Measurements from ENCODE around the gene RPL37. TPM values are rescaled to one million over a fixed set of nuclear protein-coding genes. Genes with fewer than 3 reads are reported as not detected.

The RPL37 gene
- polyA plus RNA-seq (2012; rRNA removed), result 297 and 465 TPM in 2 replicates
- 477 and 1,130 TPM in 2 replicates for polyA plus RNA-seq (2012; cell fraction: cytosol; rRNA removed)
- 230 and 235 TPM in 2 replicates for polyA plus RNA-seq (2012; cell fraction: nucleus; rRNA removed)

- peak; percentile 90 for DNase-seq
- Histone ChIP-seq H2AFZ (ENCODE audit: low read depth) (peak within 1 kb of the TSS; percentile 100), H3K9me2 (no peaks in the 10 kb centered on the region), H3K9ac (peak within 1 kb of the TSS; percentile 99), H4K20me1 (ENCODE audit: insufficient read depth) (peaks cover 40% of the 10 kb centered on the region), H3F3A (replicated peaks; ENCODE audit: insufficient read depth) (peaks cover 36% of the 10 kb centered on the region), H3K4me2 (peak within 1 kb of the TSS; percentile 94), H3K36me3 (replicated peaks in 1 of 2; ENCODE audit: control insufficient read depth in 1 of 2, insufficient read depth in 2 of 2, low read length in 1 of 2) (peaks cover 40 to 41% of the 10 kb centered on the region in 2 experiments), H3K4me3 (ENCODE audit: low read depth in 2 of 2, low read length in 1 of 2) (peak within 1 kb of the TSS; percentile 81 to 87), H3K9me3 (no peaks in the 10 kb centered on the region), H3K27me3 (ENCODE audit: insufficient read depth) (no peaks in the 10 kb centered on the region), H3K27ac (ENCODE audit: low read depth in 2 of 2, low read length in 1 of 2) (peak within 1 kb of the TSS; percentile 96 to 97), H3K79me2 (ENCODE audit: insufficient read depth) (peaks cover 49% of the 10 kb centered on the region), H3K4me1 (ENCODE audit: control insufficient read depth in 1 of 2, insufficient read depth in 2 of 2, low read depth in 1 of 2, low read length in 1 of 2) (peaks cover 13 to 24% of the 10 kb centered on the region in 2 experiments; a peak in 3 of 4 replicates)
- CTCF ChIA-PET, result interaction anchor here (1.4 kb wide), 2 partner anchors 36 to 52 kb away, joined by 3 read pairs; partner anchors contain the start of gene PRKAA1
- POLR2A ChIA-PET, result interaction anchor here (0.6 to 3.4 kb wide), 9 partner anchors 9 to 611 kb away, joined by 3 to 23 read pairs (median 3); partner anchors contain the start of gene PRKAA1
- WGBS (ENCODE audit: low lambda C conversion rate), result 5% methylated on average over 17 of the region's 61 CpGs
- TF ChIP-seq MEF2A (IDR thresholded peaks at IDR 0.05; ENCODE audit: borderline replicate concordance, low read depth), result no peak
- TF ChIP-seq, protein P1, sequence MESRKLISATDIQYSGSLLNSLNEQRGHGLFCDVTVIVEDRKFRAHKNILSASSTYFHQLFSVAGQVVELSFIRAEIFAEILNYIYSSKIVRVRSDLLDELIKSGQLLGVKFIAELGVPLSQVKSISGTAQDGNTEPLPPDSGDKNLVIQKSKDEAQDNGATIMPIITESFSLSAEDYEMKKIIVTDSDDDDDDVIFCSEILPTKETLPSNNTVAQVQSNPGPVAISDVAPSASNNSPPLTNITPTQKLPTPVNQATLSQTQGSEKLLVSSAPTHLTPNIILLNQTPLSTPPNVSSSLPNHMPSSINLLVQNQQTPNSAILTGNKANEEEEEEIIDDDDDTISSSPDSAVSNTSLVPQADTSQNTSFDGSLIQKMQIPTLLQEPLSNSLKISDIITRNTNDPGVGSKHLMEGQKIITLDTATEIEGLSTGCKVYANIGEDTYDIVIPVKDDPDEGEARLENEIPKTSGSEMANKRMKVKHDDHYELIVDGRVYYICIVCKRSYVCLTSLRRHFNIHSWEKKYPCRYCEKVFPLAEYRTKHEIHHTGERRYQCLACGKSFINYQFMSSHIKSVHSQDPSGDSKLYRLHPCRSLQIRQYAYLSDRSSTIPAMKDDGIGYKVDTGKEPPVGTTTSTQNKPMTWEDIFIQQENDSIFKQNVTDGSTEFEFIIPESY (IDR thresholded peaks at IDR 0.05; ENCODE audit: borderline replicate concordance, low read depth), result peak; percentile 43; the same call in 1 of the 2 replicates
- peak; percentile 78 for TF ChIP-seq YY1 (IDR thresholded peaks at IDR 0.05; ENCODE audit: low read depth)
- peak; percentile 96 for TF ChIP-seq TAF1 (IDR thresholded peaks at IDR 0.05; ENCODE audit: borderline replicate concordance, low read depth, low read length)
- TF ChIP-seq, protein P2, sequence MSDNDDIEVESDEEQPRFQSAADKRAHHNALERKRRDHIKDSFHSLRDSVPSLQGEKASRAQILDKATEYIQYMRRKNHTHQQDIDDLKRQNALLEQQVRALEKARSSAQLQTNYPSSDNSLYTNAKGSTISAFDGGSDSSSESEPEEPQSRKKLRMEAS (IDR thresholded peaks at IDR 0.05; ENCODE audit: low read depth), result peak; percentile 96
- TF ChIP-seq, protein P3, sequence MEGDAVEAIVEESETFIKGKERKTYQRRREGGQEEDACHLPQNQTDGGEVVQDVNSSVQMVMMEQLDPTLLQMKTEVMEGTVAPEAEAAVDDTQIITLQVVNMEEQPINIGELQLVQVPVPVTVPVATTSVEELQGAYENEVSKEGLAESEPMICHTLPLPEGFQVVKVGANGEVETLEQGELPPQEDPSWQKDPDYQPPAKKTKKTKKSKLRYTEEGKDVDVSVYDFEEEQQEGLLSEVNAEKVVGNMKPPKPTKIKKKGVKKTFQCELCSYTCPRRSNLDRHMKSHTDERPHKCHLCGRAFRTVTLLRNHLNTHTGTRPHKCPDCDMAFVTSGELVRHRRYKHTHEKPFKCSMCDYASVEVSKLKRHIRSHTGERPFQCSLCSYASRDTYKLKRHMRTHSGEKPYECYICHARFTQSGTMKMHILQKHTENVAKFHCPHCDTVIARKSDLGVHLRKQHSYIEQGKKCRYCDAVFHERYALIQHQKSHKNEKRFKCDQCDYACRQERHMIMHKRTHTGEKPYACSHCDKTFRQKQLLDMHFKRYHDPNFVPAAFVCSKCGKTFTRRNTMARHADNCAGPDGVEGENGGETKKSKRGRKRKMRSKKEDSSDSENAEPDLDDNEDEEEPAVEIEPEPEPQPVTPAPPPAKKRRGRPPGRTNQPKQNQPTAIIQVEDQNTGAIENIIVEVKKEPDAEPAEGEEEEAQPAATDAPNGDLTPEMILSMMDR (IDR thresholded peaks at IDR 0.05), result no peak
- TF ChIP-seq SMC3 (IDR thresholded peaks at IDR 0.05; ENCODE audit: low read depth, low read length), result peak; percentile 27
- TF ChIP-seq, protein P4, sequence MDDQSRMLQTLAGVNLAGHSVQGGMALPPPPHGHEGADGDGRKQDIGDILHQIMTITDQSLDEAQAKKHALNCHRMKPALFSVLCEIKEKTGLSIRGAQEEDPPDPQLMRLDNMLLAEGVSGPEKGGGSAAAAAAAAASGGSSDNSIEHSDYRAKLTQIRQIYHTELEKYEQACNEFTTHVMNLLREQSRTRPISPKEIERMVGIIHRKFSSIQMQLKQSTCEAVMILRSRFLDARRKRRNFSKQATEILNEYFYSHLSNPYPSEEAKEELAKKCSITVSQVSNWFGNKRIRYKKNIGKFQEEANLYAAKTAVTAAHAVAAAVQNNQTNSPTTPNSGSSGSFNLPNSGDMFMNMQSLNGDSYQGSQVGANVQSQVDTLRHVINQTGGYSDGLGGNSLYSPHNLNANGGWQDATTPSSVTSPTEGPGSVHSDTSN (IDR thresholded peaks at IDR 0.05), result 0 out of 2 replicates have a peak, but pooled peaks have one; percentile 6
- TF ChIP-seq TCF12 (IDR thresholded peaks at IDR 0.05), result peak; percentile 33; the same call in 1 of the 2 replicates
- TF ChIP-seq MXI1 (IDR thresholded peaks at IDR 0.05; ENCODE audit: low read depth, low read length), result peak; percentile 70
- peak; percentile 78 for TF ChIP-seq RCOR1 (IDR thresholded peaks at IDR 0.05; ENCODE audit: low read length)
- TF ChIP-seq, protein P5, sequence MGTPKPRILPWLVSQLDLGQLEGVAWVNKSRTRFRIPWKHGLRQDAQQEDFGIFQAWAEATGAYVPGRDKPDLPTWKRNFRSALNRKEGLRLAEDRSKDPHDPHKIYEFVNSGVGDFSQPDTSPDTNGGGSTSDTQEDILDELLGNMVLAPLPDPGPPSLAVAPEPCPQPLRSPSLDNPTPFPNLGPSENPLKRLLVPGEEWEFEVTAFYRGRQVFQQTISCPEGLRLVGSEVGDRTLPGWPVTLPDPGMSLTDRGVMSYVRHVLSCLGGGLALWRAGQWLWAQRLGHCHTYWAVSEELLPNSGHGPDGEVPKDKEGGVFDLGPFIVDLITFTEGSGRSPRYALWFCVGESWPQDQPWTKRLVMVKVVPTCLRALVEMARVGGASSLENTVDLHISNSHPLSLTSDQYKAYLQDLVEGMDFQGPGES (IDR thresholded peaks at IDR 0.05; ENCODE audit: low read depth, low read length), result peak; percentile 33
- TF ChIP-seq POLR2AphosphoS5 (IDR thresholded peaks at IDR 0.05; ENCODE audit: low read depth, low read length), result peak; percentile 100
- TF ChIP-seq, protein P6, sequence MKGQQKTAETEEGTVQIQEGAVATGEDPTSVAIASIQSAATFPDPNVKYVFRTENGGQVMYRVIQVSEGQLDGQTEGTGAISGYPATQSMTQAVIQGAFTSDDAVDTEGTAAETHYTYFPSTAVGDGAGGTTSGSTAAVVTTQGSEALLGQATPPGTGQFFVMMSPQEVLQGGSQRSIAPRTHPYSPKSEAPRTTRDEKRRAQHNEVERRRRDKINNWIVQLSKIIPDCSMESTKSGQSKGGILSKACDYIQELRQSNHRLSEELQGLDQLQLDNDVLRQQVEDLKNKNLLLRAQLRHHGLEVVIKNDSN (IDR thresholded peaks at IDR 0.05; ENCODE audit: borderline replicate concordance, low read depth), result no peak
- no peak for TF ChIP-seq RXRA (IDR thresholded peaks at IDR 0.05; ENCODE audit: borderline replicate concordance, low read depth)
- TF ChIP-seq GATA2 (CRISPR knock-in tag; IDR thresholded peaks at IDR 0.05), result no peak
- TF ChIP-seq, protein P7, sequence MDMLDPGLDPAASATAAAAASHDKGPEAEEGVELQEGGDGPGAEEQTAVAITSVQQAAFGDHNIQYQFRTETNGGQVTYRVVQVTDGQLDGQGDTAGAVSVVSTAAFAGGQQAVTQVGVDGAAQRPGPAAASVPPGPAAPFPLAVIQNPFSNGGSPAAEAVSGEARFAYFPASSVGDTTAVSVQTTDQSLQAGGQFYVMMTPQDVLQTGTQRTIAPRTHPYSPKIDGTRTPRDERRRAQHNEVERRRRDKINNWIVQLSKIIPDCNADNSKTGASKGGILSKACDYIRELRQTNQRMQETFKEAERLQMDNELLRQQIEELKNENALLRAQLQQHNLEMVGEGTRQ (IDR thresholded peaks at IDR 0.05; ENCODE audit: borderline replicate concordance, low read depth, low read length), result no peak
- no peak for TF ChIP-seq FOXJ3 (CRISPR knock-in tag; IDR thresholded peaks at IDR 0.05)
- no peak for TF ChIP-seq RAD21 (IDR thresholded peaks at IDR 0.05; ENCODE audit: low read length)
- TF ChIP-seq EZH2phosphoT487 (IDR thresholded peaks at IDR 0.05; ENCODE audit: borderline replicate concordance, low read depth), result no peak
- TF ChIP-seq GABPA (IDR thresholded peaks at IDR 0.05; ENCODE audit: low read depth), result peak; percentile 99
- peak; percentile 99 for TF ChIP-seq ELF1 (IDR thresholded peaks at IDR 0.05)
- peak; percentile 95 for TF ChIP-seq CHD2 (IDR thresholded peaks at IDR 0.05; ENCODE audit: low read length, partially characterized antibody)
These were observed at the start of gene RPL37 for GRCh38 chr5:40834849-40835787. RPL37 (minus strand) TSS chr5:40835222; CDS start chr5:40835185, 37 bp downstream.

Data from SK-N-SH (cell line).